Fibroblast of mammary gland (primary cell): ENCODE data around the gene BIK.

Source experiments
- DNase-seq: peaks from one replicate; pipeline ENCODE4 v3.0.0-alpha.2; 2010; ENCODE audit warnings: low read depth
- H3K4me3 ChIP-seq: 2 replicates; pipeline ENCODE4 v1.5.1; 2011; ENCODE audit warnings: low read depth, mild to moderate bottlenecking, low read length, moderate library complexity; ENCODE audit not compliant: control insufficient read depth
- TF ChIP-seq, protein P1 (sequence below): conservative IDR thresholded peaks from 2 replicates; pipeline ENCODE4 v1.5.1; 2011; ENCODE audit warnings: low read depth, low read length, inconsistent platforms; ENCODE audit not compliant: control insufficient read depth, insufficient read depth

Gene BIK

DNA sequence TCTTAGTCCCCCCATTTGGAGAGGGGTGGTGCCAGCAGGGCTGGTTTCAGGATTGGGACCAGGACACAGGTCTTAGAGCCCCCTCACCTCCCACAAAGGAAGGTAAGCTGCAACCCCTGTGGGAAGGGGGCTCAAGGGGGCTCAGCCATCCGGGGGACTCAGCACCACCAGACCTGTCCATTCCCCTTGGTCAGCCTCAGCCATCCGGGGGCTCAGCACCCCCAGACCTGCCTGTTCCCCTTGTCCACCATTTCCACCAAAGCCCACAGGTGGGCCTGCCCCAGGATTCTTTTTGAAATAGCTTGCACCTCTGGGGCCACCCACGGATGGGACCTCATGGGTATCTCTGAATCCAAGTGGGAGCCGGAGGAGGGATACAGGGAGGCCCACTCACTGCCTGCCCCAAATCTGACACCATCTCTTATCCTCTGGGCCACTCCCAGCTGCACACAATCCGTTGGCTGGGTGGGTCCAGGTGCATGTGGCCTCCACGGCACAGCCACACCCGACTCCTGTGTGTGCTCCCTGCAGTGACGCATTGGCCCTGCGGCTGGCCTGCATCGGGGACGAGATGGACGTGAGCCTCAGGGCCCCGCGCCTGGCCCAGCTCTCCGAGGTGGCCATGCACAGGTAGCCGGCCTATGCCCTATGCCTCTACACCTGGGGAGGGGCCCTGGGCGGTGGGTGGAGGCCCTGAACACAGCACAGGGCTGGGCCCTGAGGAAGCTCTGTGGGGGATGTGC is 16.8 kb downstream of the BIK start:
- DNase-seq, result no peak
- TF ChIP-seq, protein P1, sequence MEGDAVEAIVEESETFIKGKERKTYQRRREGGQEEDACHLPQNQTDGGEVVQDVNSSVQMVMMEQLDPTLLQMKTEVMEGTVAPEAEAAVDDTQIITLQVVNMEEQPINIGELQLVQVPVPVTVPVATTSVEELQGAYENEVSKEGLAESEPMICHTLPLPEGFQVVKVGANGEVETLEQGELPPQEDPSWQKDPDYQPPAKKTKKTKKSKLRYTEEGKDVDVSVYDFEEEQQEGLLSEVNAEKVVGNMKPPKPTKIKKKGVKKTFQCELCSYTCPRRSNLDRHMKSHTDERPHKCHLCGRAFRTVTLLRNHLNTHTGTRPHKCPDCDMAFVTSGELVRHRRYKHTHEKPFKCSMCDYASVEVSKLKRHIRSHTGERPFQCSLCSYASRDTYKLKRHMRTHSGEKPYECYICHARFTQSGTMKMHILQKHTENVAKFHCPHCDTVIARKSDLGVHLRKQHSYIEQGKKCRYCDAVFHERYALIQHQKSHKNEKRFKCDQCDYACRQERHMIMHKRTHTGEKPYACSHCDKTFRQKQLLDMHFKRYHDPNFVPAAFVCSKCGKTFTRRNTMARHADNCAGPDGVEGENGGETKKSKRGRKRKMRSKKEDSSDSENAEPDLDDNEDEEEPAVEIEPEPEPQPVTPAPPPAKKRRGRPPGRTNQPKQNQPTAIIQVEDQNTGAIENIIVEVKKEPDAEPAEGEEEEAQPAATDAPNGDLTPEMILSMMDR, result no peak
- H3K4me3 ChIP-seq, result no peak overlapping the region

DNA sequence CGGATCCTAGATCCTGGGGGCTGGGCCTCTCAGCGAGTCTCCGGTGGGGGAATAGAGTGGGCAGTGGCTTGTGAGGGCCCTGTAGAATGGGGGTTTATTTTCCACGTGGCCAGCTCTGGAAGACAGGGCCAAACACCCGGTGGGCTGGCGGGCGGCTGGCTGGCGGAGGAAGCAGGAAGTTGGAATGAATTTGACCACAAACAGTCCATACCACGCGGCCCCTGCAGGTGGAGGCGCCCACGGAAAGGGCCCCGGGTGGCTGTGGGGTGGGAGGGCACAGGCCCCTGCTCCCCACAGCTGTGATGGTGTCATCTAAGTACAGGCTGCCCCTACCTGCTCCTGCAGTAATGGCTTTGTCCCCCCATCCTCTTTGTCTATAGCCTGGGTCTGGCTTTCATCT is 17.6 kb downstream of the BIK start:
- TF ChIP-seq, protein P1, result no peak
- DNase-seq, result no peak
- H3K4me3 ChIP-seq, result no peak overlapping the region

DNA sequence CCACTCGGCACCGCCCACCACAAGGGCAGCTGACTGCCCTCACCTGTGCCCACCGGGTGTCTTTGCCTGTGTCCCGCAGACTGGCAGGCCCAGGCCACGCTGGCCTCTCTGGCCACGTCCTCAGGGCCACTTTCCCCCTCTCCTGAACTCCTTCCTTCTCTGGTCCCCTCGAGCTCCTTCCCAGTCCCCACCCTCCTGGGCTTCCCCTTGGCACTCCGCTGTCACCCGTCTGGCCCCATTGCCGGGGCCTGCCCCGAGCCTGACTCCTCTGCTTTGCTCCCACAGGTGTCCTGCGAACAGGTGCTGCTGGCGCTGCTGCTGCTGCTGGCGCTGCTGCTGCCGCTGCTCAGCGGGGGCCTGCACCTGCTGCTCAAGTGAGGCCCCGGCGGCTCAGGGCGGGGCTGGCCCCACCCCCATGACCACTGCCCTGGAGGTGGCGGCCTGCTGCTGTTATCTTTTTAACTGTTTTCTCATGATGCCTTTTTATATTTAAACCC is 18.4 kb downstream of the BIK start:
- DNase-seq, result no peak
- TF ChIP-seq, protein P1, result no peak
- H3K4me3 ChIP-seq, result no peak overlapping the region

DNA sequence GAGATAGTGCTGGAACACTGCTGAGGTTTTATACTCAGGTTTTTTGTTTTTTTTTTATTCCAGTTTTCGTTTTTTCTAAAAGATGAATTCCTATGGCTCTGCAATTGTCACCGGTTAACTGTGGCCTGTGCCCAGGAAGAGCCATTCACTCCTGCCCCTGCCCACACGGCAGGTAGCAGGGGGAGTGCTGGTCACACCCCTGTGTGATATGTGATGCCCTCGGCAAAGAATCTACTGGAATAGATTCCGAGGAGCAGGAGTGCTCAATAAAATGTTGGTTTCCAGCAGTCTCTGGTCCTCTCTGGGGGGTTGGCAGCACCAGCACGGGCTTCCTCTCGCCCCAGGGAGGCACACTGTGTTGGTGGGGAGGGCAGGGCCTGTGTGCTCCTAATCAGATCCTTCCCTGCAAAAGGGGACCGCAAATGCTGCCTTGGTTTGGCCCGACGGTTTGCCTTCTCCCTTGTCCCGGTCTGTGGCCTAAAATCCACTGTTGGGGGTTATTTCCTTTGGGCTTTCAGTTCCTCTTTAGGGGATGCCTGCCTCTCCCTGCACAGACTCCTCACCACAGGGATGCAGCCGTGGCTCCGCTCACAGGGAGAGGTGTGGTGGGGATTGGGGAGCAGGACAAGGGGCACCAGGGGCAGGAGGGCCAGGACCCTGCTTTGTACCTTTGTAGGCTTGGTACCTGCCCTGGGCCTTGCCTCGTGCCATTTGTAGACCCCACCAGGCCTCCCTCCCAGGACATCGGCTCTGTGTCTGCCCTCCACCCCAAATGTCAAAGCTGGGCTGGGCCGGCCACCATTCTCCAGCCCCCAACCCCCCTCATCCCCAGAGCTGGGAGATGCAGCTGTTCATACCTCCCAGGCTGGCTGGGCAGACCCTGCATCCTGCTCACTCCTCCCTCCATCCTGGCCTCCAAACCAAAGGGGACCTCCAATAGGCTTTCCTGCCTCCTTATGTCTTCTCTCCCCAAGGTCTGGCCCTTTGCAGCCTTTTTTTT is 19.2 kb downstream of the BIK start:
- H3K4me3 ChIP-seq, result no peak overlapping the region
- DNase-seq, result no peak
- TF ChIP-seq, protein P1, result no peak

DNA sequence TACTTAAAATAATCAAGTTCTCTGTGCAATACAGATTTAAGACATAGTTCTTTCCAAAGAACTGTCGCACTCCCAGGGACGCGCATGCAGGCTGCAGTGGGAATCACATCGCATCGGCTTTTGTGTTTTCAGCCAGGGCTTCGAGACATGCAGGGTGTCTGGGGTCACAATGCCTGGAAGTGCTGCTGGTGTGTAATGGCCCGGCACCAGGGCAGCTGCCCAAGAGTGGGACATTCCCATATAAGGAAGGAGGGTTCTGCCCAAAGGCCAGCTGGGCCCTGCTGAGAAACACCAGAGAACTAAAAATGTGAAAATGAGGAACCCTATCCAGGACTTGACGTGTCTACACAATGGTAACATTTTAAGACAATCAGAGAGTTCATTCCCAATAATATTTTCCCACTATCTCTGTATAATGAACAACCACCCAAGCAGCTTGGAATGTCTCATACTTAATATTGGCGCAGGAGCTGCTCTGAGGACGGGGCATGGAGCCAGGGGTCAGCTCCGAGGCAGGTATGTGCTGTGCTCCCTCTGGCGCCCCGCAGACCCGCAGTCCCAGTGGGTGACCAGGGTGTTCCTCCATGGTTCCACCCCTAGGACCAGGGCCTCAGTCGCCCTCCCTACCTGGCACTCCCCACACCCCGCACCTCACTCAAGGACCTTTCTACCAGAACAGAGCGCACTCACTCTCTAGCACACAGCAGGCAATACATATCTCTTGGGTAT is 21.4 kb downstream of the BIK start:
- H3K4me3 ChIP-seq, result no peak overlapping the region
- DNase-seq, result no peak
- TF ChIP-seq, protein P1, result no peak

DNA sequence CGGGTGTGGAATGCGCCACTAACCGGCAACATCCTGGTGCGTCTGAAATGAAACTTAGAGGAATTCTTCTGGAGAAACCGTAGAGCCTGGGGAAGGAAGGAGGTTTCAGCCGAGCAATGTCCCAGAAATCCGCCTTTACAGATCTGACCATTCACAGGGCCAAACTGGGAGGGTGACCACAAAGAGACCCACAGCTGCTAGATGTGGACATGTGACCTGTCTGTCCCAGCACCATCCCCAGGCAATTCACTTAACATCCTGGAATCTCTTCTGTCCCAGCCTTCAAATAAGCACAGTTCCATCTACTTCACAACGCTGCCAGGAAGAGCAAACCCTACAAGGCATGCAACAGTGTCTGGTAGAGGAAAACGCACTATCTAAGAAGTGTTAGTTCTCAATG is 22.9 kb downstream of the BIK start:
- no peak overlapping the region for H3K4me3 ChIP-seq
- DNase-seq, result no peak
- TF ChIP-seq, protein P1, result no peak
